HepG2 (cell line): Measurements from ENCODE around the gene ZDHHC19. TPM values are rescaled to one million over a fixed set of nuclear protein-coding genes. Genes with fewer than 3 reads are reported as not detected.
A peak's percentile ranks its signal among the peaks of the same experiment; 100 is the strongest.

Source experiments
- ATF7 ChIP-seq, 2 experiments: fragments of 450-650 bp in 1 of 2; sonication (generic) in 1 of 2; formaldehyde crosslinking in 1 of 2; IDR thresholded peaks; 2 replicates each; pipeline versions ENCODE4 v1.4.0 to v1.6.1; 2016 to 2020; ENCODE audit warnings: antibody characterized with exemption in 1 of 2, mild to moderate bottlenecking in 1 of 2, missing genetic modification reagents in 1 of 2
- ETV5 ChIP-seq: IDR thresholded peaks from 2 replicates; pipeline ENCODE4 v1.6.1; 2018; ENCODE audit warnings: missing biosample characterization, missing genetic modification reagents, inconsistent platforms, borderline replicate concordance
- NR2F2 ChIP-seq: IDR thresholded peaks from 2 replicates; pipeline ENCODE4 v1.6.1; 2012; ENCODE audit warnings: low read depth, inconsistent platforms, borderline replicate concordance
- ONECUT2 ChIP-seq: sonication (generic); formaldehyde crosslinking; IDR thresholded peaks from 2 replicates; pipeline ENCODE4 v1.4.0; 2020; ENCODE audit warnings: missing genetic modification reagents
- PAX8 ChIP-seq: sonication (generic); formaldehyde crosslinking; IDR thresholded peaks from 2 replicates; pipeline ENCODE4 v1.8.0; 2022; ENCODE audit warnings: mild to moderate bottlenecking, missing genetic modification reagents, borderline replicate concordance
- RCOR2 ChIP-seq: IDR thresholded peaks from 2 replicates; pipeline ENCODE4 v1.6.1; 2016; ENCODE audit warnings: missing biosample characterization, missing genetic modification reagents
- SP5 ChIP-seq: IDR thresholded peaks from 2 replicates; pipeline ENCODE4 v1.6.1; 2016; ENCODE audit warnings: low read depth, borderline replicate concordance
- SRY ChIP-seq: sonication (generic); formaldehyde crosslinking; IDR thresholded peaks from 2 replicates; pipeline ENCODE4 v1.8.0; 2022; ENCODE audit warnings: mild to moderate bottlenecking, missing genetic modification reagents
- ZFYVE20 ChIP-seq: sonication (generic); formaldehyde crosslinking; IDR thresholded peaks from 2 replicates; pipeline ENCODE4 v1.8.0; 2023; ENCODE audit warnings: low read depth, mild to moderate bottlenecking, moderate library complexity, missing genetic modification reagents, borderline replicate concordance
- ZMYM4 ChIP-seq: sonication (generic); formaldehyde crosslinking; IDR thresholded peaks from 2 replicates; pipeline ENCODE4 v1.8.1; 2023; ENCODE audit warnings: mild to moderate bottlenecking, missing genetic modification reagents
- ZNF124 ChIP-seq: sonication (generic); formaldehyde crosslinking; IDR thresholded peaks from 2 replicates; pipeline ENCODE4 v1.4.0; 2020; ENCODE audit warnings: missing genetic modification reagents
- ZNF615 ChIP-seq: sonication (generic); formaldehyde crosslinking; IDR thresholded peaks from 2 replicates; pipeline ENCODE4 v1.5.0; 2020; ENCODE audit warnings: mild to moderate bottlenecking, missing genetic modification reagents, borderline replicate concordance
- ZNF782 ChIP-seq: sonication (generic); formaldehyde crosslinking; IDR thresholded peaks from 2 replicates; pipeline ENCODE4 v1.4.0; 2020; ENCODE audit warnings: missing genetic modification reagents, mild to moderate bottlenecking, borderline replicate concordance
- polyA plus RNA-seq, 8 experiments: library from polyadenylated mRNA; depleted of rRNA in 3 of 8; stranded (reverse) in 7 of 8; unstranded in 1 of 8; fragments of >200 nt; fragmentation: Illumina TruSeq in 4 of 8; extraction: Trizol in 4 of 8; gene quantifications; 2 replicates each; pipeline versions ENCODE4 v1.2.1 to v1.2.3, GENCODE V29; 2011 to 2016; ENCODE audit warnings: low read depth in 4 of 8, missing spikeins in 1 of 8, mixed read lengths in 1 of 8; ENCODE audit not compliant: insufficient read depth in 1 of 8
- total RNA-seq, 5 experiments: library from RNA; depleted of rRNA; stranded (reverse); fragments of >200 nt; fragmentation: Illumina TruSeq; extraction: Trizol; gene quantifications; 2 replicates each; pipeline ENCODE4 v1.2.3, GENCODE V29; 2016; ENCODE audit warnings: low read depth in 1 of 5
- TF ChIP-seq, protein P1 (sequence below): IDR thresholded peaks from 2 replicates; pipeline ENCODE4 v1.6.1; 2012; ENCODE audit warnings: inconsistent platforms
- TF ChIP-seq, protein P2 (sequence below): sonication (generic); formaldehyde crosslinking; IDR thresholded peaks from 2 replicates; pipeline ENCODE4 v1.8.0; 2022; ENCODE audit warnings: low read depth, missing genetic modification reagents
- TF ChIP-seq, protein P3 (sequence below): sonication (generic); formaldehyde crosslinking; IDR thresholded peaks from 2 replicates; pipeline ENCODE4 v1.4.0; 2020; ENCODE audit warnings: mild to moderate bottlenecking, missing genetic modification reagents
- TF ChIP-seq, protein P4 (sequence below): sonication (generic); formaldehyde crosslinking; IDR thresholded peaks from 2 replicates; pipeline ENCODE4 v1.5.1; 2020; ENCODE audit warnings: mild to moderate bottlenecking, missing genetic modification reagents, borderline replicate concordance
- TF ChIP-seq, protein P5 (sequence below): sonication (generic); formaldehyde crosslinking; IDR thresholded peaks from 2 replicates; pipeline ENCODE4 v1.4.0; 2020; ENCODE audit warnings: missing genetic modification reagents

ZDHHC19 gene
- total and polyA plus RNA-seq, 2 of the 13 experiments (the other 11 are each of a cell fraction or from before 2014, with no cell fraction given): 0.22 to 0.53 TPM

DNA sequence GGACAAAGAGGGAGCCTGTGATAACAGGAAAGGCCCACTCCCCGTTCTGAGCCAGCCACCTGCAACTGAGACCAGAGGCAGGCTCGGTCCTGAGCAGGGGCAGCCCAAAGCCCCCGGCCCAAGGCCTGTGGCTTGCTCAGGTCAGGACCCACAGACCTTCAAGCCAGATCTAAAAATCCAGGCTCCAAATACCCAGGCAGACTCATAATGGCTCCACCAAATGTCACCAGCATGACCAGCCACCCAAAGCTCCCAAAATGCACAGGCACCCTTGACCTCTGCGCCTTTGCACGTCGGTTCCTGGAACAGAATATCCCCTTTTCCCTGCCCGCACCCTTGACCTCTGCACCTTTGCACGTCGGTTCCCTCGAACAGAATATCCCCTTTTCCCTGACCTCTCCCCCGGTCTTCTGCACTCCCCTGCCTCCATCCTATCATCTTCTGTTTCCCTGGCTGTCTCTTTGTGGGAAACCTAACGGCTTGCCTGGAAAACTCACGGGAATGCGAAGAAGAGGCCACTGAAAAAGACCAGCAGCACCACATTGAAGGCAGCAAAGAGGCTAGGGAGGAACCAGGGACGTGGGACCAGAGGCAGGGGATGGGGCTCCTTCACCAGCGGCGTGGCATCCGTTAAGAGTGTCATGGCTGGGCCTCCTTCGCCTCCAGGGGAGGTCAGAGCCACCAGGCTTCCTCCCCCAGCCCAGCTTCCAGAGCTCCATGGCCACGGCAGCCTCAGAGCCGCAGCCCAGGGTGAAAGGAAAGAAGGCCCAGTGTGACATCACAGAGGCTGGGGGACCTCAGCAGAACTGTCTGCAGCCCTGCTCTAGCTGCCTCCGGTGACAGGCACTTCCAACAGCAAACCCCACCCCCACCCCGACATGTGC lies at the start of gene ZDHHC19 (continued):
- TF ChIP-seq ETV5 (no peak), ZFYVE20 (CRISPR knock-in tag) (no peak), ZNF124 (CRISPR knock-in tag) (no peak), ZMYM4 (CRISPR knock-in tag) (peak; percentile 44; the same call in 1 of the 2 replicates), ZNF615 (no peak), ONECUT2 (CRISPR knock-in tag) (no peak), ATF7 (IDR thresholded peaks at IDR 0.05) (no peak), ATF7 (CRISPR knock-in tag; IDR thresholded peaks at IDR 0.05) (no peak), PAX8 (no peak), ZNF782 (CRISPR knock-in tag) (no peak), SRY (no peak), RCOR2 (CRISPR knock-in tag) (0 out of 2 replicates have a peak, but pooled peaks have one; percentile 17), SP5 (CRISPR knock-in tag) (no peak), NR2F2 (peak; percentile 29; the same call in 1 of the 2 replicates)
- TF ChIP-seq, protein P1, sequence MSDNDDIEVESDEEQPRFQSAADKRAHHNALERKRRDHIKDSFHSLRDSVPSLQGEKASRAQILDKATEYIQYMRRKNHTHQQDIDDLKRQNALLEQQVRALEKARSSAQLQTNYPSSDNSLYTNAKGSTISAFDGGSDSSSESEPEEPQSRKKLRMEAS: 0 out of 2 replicates have a peak, but pooled peaks have one; percentile 30
- TF ChIP-seq, protein P2, sequence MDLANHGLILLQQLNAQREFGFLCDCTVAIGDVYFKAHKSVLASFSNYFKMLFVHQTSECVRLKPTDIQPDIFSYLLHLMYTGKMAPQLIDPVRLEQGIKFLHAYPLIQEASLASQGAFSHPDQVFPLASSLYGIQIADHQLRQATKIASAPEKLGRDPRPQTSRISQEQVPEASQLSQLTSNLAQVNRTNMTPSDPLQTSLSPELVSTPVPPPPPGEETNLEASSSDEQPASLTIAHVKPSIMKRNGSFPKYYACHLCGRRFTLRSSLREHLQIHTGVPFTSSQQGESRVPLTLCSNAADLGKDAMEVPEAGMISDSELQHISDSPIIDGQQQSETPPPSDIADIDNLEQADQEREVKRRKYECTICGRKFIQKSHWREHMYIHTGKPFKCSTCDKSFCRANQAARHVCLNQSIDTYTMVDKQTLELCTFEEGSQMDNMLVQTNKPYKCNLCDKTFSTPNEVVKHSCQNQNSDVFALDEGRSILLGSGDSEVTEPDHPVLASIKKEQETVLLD (CRISPR knock-in tag): no peak
- TF ChIP-seq, protein P3, sequence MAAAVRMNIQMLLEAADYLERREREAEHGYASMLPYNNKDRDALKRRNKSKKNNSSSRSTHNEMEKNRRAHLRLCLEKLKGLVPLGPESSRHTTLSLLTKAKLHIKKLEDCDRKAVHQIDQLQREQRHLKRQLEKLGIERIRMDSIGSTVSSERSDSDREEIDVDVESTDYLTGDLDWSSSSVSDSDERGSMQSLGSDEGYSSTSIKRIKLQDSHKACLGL (CRISPR knock-in tag): no peak
- TF ChIP-seq, protein P4, sequence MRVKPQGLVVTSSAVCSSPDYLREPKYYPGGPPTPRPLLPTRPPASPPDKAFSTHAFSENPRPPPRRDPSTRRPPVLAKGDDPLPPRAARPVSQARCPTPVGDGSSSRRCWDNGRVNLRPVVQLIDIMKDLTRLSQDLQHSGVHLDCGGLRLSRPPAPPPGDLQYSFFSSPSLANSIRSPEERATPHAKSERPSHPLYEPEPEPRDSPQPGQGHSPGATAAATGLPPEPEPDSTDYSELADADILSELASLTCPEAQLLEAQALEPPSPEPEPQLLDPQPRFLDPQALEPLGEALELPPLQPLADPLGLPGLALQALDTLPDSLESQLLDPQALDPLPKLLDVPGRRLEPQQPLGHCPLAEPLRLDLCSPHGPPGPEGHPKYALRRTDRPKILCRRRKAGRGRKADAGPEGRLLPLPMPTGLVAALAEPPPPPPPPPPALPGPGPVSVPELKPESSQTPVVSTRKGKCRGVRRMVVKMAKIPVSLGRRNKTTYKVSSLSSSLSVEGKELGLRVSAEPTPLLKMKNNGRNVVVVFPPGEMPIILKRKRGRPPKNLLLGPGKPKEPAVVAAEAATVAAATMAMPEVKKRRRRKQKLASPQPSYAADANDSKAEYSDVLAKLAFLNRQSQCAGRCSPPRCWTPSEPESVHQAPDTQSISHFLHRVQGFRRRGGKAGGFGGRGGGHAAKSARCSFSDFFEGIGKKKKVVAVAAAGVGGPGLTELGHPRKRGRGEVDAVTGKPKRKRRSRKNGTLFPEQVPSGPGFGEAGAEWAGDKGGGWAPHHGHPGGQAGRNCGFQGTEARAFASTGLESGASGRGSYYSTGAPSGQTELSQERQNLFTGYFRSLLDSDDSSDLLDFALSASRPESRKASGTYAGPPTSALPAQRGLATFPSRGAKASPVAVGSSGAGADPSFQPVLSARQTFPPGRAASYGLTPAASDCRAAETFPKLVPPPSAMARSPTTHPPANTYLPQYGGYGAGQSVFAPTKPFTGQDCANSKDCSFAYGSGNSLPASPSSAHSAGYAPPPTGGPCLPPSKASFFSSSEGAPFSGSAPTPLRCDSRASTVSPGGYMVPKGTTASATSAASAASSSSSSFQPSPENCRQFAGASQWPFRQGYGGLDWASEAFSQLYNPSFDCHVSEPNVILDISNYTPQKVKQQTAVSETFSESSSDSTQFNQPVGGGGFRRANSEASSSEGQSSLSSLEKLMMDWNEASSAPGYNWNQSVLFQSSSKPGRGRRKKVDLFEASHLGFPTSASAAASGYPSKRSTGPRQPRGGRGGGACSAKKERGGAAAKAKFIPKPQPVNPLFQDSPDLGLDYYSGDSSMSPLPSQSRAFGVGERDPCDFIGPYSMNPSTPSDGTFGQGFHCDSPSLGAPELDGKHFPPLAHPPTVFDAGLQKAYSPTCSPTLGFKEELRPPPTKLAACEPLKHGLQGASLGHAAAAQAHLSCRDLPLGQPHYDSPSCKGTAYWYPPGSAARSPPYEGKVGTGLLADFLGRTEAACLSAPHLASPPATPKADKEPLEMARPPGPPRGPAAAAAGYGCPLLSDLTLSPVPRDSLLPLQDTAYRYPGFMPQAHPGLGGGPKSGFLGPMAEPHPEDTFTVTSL (CRISPR knock-in tag): no peak
- TF ChIP-seq, protein P5, sequence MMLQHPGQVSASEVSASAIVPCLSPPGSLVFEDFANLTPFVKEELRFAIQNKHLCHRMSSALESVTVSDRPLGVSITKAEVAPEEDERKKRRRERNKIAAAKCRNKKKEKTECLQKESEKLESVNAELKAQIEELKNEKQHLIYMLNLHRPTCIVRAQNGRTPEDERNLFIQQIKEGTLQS (CRISPR knock-in tag): no peak
